HEK293 (cell line): ENCODE results near the gene TMEM176A.

Source experiments
- OSR2 ChIP-seq: fragments of 450-650 bp; formaldehyde crosslinking; IDR thresholded peaks from 2 replicates; pipeline ENCODE4 v1.5.1; 2016; ENCODE audit warnings: missing biosample characterization, missing genetic modification characterization
- YY1 ChIP-seq: fragments of 450-650 bp; formaldehyde crosslinking; IDR thresholded peaks from 2 replicates; pipeline ENCODE4 v1.5.1; 2018; ENCODE audit warnings: missing biosample characterization, missing genetic modification characterization
- ZNF18 ChIP-seq: fragments of 450-650 bp; formaldehyde crosslinking; IDR thresholded peaks from 2 replicates; pipeline ENCODE4 v1.5.1; 2016; ENCODE audit warnings: missing biosample characterization, missing genetic modification characterization
- ZNF571 ChIP-seq: fragments of 450-650 bp; formaldehyde crosslinking; IDR thresholded peaks from 2 replicates; pipeline ENCODE4 v1.5.0; 2017; ENCODE audit warnings: missing biosample characterization, missing genetic modification characterization
- ZNF639 ChIP-seq: fragments of 450-650 bp; formaldehyde crosslinking; IDR thresholded peaks from 2 replicates; pipeline ENCODE4 v1.5.1; 2016; ENCODE audit warnings: missing biosample characterization, missing genetic modification characterization
- ZNF677 ChIP-seq: fragments of 450-650 bp; IDR thresholded peaks from 2 replicates; pipeline ENCODE4 v1.5.0; 2018; ENCODE audit warnings: missing biosample characterization, mild to moderate bottlenecking, missing genetic modification characterization, moderate library complexity
- TF ChIP-seq, protein P1 (sequence below): fragments of 450-650 bp; formaldehyde crosslinking; IDR thresholded peaks from 2 replicates; pipeline ENCODE4 v1.5.1; 2016; ENCODE audit warnings: missing biosample characterization, missing genetic modification characterization
- TF ChIP-seq, protein P2 (sequence below): fragments of 450-650 bp; formaldehyde crosslinking; IDR thresholded peaks from 2 replicates; pipeline ENCODE4 v1.5.1; 2017; ENCODE audit warnings: missing biosample characterization, missing genetic modification characterization

GRCh38 chr7:150842018-150842417 is 41.4 kb downstream of the TMEM176A start:
- TF ChIP-seq ZNF571 (tag by site-specific recombination) (no peak), YY1 (tag by site-specific recombination) (no peak), OSR2 (tag by site-specific recombination) (no peak), ZNF18 (no peak), ZNF677 (tag by site-specific recombination) (no peak), ZNF639 (tag by site-specific recombination) (no peak)
- TF ChIP-seq, protein P1, sequence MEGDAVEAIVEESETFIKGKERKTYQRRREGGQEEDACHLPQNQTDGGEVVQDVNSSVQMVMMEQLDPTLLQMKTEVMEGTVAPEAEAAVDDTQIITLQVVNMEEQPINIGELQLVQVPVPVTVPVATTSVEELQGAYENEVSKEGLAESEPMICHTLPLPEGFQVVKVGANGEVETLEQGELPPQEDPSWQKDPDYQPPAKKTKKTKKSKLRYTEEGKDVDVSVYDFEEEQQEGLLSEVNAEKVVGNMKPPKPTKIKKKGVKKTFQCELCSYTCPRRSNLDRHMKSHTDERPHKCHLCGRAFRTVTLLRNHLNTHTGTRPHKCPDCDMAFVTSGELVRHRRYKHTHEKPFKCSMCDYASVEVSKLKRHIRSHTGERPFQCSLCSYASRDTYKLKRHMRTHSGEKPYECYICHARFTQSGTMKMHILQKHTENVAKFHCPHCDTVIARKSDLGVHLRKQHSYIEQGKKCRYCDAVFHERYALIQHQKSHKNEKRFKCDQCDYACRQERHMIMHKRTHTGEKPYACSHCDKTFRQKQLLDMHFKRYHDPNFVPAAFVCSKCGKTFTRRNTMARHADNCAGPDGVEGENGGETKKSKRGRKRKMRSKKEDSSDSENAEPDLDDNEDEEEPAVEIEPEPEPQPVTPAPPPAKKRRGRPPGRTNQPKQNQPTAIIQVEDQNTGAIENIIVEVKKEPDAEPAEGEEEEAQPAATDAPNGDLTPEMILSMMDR (tag by site-specific recombination): no peak
- TF ChIP-seq, protein P2, sequence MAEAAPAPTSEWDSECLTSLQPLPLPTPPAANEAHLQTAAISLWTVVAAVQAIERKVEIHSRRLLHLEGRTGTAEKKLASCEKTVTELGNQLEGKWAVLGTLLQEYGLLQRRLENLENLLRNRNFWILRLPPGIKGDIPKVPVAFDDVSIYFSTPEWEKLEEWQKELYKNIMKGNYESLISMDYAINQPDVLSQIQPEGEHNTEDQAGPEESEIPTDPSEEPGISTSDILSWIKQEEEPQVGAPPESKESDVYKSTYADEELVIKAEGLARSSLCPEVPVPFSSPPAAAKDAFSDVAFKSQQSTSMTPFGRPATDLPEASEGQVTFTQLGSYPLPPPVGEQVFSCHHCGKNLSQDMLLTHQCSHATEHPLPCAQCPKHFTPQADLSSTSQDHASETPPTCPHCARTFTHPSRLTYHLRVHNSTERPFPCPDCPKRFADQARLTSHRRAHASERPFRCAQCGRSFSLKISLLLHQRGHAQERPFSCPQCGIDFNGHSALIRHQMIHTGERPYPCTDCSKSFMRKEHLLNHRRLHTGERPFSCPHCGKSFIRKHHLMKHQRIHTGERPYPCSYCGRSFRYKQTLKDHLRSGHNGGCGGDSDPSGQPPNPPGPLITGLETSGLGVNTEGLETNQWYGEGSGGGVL (tag by site-specific recombination): no peak
